ACC112 (cell line): ENCODE results near the gene NRARP.
"Not testable (repeated sequence)": the region's sequence is repeated elsewhere in the genome, so short reads cannot be mapped to it uniquely, and the experiment has no call there.

ENCODE experiments used
- H2AFZ ChIP-seq: fragments of 200-600 bp; sonication (generic); one replicate; pipeline ENCODE4 v1.6.0; 2017; ENCODE audit warnings: antibody characterized with exemption, low read length; ENCODE audit not compliant: unreplicated experiment
- H3K27ac ChIP-seq: fragments of 200-600 bp; sonication (generic); 2 replicates; pipeline ENCODE4 v1.5.1; 2014; ENCODE audit warnings: low read depth, mild to moderate bottlenecking, antibody characterized with exemption, low read length, moderate library complexity
- H3K27me3 ChIP-seq: fragments of 200-600 bp; sonication (generic); 2 replicates; pipeline ENCODE4 v1.6.1; 2014; ENCODE audit warnings: mild to moderate bottlenecking, antibody characterized with exemption, low read length, moderate library complexity, mixed read lengths; ENCODE audit not compliant: insufficient read depth
- H3K36me3 ChIP-seq: fragments of 200-600 bp; sonication (generic); 2 replicates; pipeline ENCODE4 v1.6.1; 2016; ENCODE audit warnings: mild to moderate bottlenecking, antibody characterized with exemption, low read length, moderate library complexity, mixed read lengths; ENCODE audit not compliant: insufficient read depth
- H3K4me1 ChIP-seq: fragments of 200-600 bp; sonication (generic); one replicate; pipeline ENCODE4 v1.6.1; 2016; ENCODE audit warnings: low read length, mixed read lengths; ENCODE audit not compliant: insufficient read depth, unreplicated experiment, control insufficient read depth
- H3K4me3 ChIP-seq: fragments of 200-600 bp; sonication (generic); 2 replicates; pipeline ENCODE4 v1.5.1; 2014; ENCODE audit warnings: mild to moderate bottlenecking, low read depth, low read length
- H3K79me2 ChIP-seq: fragments of 200-600 bp; sonication (generic); one replicate; pipeline ENCODE4 v1.6.0; 2016; ENCODE audit warnings: low read length; ENCODE audit not compliant: control insufficient read depth, unreplicated experiment, insufficient read depth

Gene NRARP

DNA sequence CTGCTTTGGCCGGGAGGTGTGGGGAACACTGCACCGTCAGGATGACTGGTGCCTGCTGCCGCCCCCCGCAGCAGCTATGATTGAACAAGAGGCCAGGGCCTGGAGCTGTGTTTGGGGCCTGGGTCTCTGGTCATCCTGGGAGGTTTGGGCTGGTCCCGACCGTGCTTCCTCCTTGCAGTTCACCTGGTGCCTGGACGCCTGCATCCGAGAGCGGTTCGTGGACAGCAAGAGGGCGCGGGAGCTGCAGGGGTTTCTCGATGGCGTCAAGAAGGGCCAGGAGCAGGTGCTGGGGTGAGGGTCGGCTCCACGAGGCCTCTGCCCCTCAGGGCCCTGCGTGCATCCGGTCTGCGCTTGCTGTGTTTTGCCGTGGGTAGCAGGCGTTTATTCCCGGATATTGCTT is 38.0 kb downstream of the NRARP start:
- H3K36me3 ChIP-seq: peaks cover 11% of the 10 kb centered on the region; the same call in 1 of the 2 replicates

DNA sequence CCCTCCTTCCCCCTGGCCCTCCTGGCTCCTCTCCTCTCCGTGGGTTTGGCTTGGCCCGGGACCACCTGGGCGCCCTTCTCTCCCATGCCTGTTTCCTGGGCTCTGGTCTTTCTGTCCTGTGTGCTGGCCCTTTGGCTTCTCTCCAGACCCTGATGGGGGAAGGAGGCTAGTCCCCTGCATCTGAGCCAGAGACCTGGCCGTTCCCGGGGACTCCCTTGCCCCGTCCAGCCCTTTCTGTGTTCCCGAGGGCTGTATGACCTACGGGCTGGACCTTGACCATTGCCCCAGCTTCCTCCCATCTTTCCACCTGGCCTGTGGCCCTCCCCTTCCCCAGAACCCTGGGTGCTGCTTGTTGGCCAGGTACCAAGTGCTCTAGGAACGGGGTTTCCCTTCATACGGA is 38.6 kb downstream of the NRARP start:
- H3K4me1 ChIP-seq: peaks cover 10% of the 10 kb centered on the region
- no peak overlapping the region for H3K4me3 ChIP-seq
- H3K79me2 ChIP-seq: no peaks in the 10 kb centered on the region
- no peaks in the 10 kb centered on the region for H3K27me3 ChIP-seq
- peaks cover 11% of the 10 kb centered on the region; the same call in 1 of the 2 replicates for H3K36me3 ChIP-seq
- no peak overlapping the region for H2AFZ ChIP-seq
- H3K27ac ChIP-seq: no peak overlapping the region

More for the DNA sequence above, 38.0 kb downstream of the NRARP start:
- Histone ChIP-seq H3K27ac (no peak overlapping the region), H2AFZ (no peak overlapping the region), H3K79me2 (peaks cover 1% of the 10 kb centered on the region), H3K4me3 (no peak overlapping the region), H3K4me1 (peaks cover 15% of the 10 kb centered on the region), H3K27me3 (no peaks in the 10 kb centered on the region)

DNA sequence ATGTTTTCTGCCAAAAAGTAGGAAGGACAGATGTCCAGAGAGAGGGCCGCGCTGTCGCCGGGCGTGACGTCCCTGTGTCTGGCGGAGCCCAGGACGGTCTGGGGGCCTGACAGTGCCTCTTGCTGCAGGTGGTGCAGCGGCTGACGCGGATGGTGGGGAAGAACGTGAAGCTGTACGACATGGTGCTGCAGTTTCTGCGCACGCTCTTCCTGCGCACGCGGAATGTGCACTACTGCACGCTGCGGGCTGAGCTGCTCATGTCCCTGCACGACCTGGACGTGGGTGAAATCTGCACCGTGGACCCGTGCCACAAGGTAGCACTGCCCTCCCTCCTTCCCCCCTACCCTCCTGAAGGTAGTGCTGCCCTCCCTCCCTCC is 39.2 kb downstream of the NRARP start:
- no peak overlapping the region for H3K27ac ChIP-seq
- H2AFZ ChIP-seq: no peak overlapping the region
- H3K79me2 ChIP-seq: no peaks in the 10 kb centered on the region
- no peaks in the 10 kb centered on the region for H3K27me3 ChIP-seq
- H3K36me3 ChIP-seq: peaks cover 11% of the 10 kb centered on the region; the same call in 1 of the 2 replicates
- H3K4me1 ChIP-seq: peaks cover 4% of the 10 kb centered on the region
- H3K4me3 ChIP-seq: no peak overlapping the region

DNA sequence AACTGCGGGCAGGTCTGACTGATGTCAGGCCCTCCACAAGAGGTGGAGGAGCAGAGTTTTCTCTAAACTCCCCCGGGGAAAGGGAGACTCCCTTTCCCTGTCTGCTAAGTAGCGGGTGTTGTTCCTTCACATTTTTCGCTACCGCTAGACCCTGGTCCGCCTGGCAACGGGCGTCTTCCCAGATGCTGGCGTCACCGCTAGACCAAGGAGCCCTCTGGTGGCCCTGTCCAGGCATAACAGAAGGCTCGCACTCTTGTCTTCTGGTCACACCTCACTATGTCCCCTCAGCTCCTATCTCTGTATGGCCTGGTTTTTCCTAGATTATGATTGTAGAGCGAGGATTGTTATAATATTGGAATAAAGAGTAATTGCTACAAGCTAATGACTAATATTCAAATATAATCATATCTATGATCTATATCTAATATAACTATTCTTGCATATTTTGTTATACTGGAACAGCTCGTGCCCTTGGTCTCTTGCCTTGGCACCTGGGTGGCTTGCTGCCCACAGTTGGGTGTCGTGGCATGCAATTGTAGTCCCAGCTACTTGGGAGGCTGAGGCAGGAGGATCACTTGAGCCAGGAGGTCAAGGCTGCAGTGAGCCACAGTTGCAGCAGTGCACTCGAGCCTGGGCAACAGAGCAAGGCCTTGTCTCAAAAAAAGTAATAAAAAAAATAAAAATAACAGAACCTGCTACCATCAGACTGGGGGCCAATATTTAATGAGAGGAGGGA is 39.7 kb downstream of the NRARP start:
- H3K27ac ChIP-seq, H3K4me1 ChIP-seq, H2AFZ ChIP-seq, H3K27me3 ChIP-seq, H3K79me2 ChIP-seq, H3K4me3 ChIP-seq: not testable (repeated sequence)
- H3K36me3 ChIP-seq: peaks cover 11% of the 10 kb centered on the region; the same call in 1 of the 2 replicates

DNA sequence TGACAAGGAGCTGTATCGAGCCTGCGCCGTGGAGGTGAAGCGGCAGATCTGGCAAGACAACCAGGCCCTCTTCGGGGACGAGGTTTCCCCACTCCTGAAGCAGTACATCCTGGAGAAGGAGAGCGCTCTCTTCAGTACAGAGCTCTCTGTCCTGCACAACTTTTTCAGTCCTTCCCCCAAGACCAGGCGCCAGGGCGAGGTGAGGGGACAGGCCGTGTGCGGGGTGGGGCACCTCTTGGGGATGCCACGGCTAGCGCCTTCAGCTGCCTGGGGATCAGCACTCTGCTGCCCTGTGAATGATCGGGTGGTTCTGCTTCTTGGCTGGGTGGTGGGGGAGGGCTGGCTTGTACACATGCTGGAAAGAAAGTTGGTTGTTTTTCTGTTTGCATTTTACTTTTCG is 45.2 kb downstream of the NRARP start:
- no peak overlapping the region for H2AFZ ChIP-seq
- H3K27ac ChIP-seq: no peak overlapping the region

DNA sequence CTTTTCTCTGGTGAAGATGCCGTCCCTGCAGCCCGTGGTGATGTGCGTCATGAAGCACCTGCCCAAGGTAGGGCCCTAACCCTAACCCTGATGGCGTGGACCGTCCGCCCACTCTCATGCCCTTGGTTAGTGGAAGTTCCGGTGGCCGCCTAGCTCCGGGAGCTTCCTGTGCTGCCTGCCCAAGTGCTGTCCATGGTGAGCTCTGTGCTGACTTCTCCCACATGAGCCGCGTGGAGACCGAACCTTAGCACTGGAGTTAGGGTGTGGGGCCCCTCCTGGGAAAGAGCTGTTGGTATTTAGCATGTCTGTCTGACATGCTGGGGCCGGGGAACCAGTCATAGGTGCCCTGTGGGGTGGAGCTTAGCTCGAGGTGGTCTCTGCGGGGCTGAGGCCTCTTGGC is 45.7 kb downstream of the NRARP start:
- H3K4me1 ChIP-seq: peaks cover 14% of the 10 kb centered on the region
- no peak overlapping the region for H2AFZ ChIP-seq
- H3K27me3 ChIP-seq: no peaks in the 10 kb centered on the region
- peak overlapping the region; percentile 83 for H3K4me3 ChIP-seq
- H3K36me3 ChIP-seq: peaks cover 6% of the 10 kb centered on the region; the same call in 1 of the 2 replicates
- H3K79me2 ChIP-seq: peaks cover 19% of the 10 kb centered on the region
- no peak overlapping the region for H3K27ac ChIP-seq

More for the DNA sequence above, 45.2 kb downstream of the NRARP start:
- Histone ChIP-seq H3K27me3 (no peaks in the 10 kb centered on the region), H3K36me3 (peaks cover 6% of the 10 kb centered on the region; the same call in 1 of the 2 replicates), H3K4me3 (peak overlapping the region; percentile 83), H3K79me2 (peaks cover 19% of the 10 kb centered on the region), H3K4me1 (peaks cover 14% of the 10 kb centered on the region)

DNA sequence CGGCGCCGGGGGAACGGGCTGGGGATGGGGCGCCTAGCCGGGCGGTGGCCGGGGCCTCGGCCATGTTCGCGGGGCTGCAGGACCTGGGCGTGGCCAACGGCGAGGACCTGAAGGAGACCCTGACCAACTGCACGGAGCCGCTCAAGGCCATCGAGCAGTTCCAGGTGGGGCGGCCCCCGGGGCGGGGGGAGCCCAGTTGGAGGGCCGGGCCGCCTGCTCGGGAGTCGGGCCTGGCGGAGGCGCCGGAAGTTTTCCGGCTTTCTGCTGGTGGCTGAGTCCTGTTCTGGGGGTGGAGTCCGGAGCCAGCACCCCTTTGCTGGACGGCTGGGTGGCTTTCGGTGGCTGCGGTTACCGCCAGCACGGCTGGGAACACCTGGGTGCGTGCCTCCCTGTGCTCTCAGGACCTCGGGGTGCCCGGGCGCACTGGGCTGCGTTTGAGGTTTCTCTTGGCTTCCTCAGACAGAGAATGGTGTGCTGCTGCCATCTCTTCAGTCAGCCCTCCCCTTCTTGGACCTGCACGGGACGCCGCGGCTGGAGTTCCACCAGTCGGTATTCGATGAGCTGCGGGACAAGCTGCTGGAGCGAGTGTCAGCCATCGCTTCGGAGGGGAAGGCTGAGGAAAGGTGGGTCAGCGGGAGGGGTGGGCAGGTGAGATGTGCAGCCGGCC is 46.5 kb downstream of the NRARP start:
- H3K79me2 ChIP-seq: peaks cover 19% of the 10 kb centered on the region
- H3K27me3 ChIP-seq: no peaks in the 10 kb centered on the region
- H3K4me1 ChIP-seq: peaks cover 14% of the 10 kb centered on the region
- peak overlapping the region; percentile 83 for H3K4me3 ChIP-seq
- peaks cover 6% of the 10 kb centered on the region; the same call in 1 of the 2 replicates for H3K36me3 ChIP-seq
- H3K27ac ChIP-seq: no peak overlapping the region
- peak overlapping the region; percentile 91 for H2AFZ ChIP-seq

DNA sequence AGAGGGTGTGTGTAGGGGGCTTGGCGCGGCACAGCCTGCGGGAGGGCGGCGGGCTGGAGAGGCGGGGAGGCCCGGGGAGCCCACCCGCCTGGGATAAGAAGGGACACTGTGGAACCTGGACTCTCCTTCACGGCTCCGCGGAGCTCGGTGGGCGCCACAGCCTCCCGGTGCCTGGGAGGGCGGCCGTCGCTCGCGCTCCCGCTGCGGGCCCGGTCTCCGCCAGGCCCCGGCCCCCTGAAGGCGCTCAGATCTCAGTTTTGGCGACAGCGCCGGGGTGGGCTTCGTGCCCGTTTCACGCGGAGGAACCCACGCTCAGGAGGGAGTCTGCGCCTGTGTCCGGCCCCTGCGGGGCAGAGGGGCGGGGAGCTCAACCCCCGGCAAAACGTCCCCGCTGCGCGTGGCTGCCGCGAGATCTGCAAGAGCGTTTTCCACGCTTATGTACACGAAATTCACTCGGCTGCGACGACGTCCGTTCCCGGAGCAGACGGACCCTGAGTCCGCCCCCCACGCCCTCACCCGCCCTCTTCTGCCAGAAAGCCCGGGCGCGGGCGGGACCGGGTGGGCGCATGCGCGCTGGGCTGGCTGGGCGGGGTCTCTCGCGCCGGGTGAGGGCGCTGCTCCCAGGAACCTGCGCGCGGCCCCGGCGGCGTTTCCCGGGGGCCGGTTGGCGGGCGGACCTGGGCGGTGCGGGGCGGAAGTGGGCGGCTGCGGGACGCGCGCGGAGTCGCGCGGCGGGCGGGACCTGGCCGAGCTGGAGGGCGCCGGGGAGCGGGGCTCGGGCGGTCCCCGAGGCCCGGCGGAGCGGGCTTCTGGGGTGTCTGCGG is 47.2 kb downstream of the NRARP start, which contains the start of gene NELFB:
NELFB (plus strand) TSS at position 704 of the 824 bp plus-strand sequence.
- H3K4me1 ChIP-seq: peaks cover 14% of the 10 kb centered on the region
- no peak within 1 kb of the TSS for H3K27ac ChIP-seq
- peaks cover 6% of the 10 kb centered on the region; the same call in 1 of the 2 replicates for H3K36me3 ChIP-seq
- H2AFZ ChIP-seq: peak within 1 kb of the TSS; percentile 98
- H3K27me3 ChIP-seq: no peaks in the 10 kb centered on the region
- H3K4me3 ChIP-seq: peak within 1 kb of the TSS; percentile 83
- peaks cover 19% of the 10 kb centered on the region for H3K79me2 ChIP-seq

DNA sequence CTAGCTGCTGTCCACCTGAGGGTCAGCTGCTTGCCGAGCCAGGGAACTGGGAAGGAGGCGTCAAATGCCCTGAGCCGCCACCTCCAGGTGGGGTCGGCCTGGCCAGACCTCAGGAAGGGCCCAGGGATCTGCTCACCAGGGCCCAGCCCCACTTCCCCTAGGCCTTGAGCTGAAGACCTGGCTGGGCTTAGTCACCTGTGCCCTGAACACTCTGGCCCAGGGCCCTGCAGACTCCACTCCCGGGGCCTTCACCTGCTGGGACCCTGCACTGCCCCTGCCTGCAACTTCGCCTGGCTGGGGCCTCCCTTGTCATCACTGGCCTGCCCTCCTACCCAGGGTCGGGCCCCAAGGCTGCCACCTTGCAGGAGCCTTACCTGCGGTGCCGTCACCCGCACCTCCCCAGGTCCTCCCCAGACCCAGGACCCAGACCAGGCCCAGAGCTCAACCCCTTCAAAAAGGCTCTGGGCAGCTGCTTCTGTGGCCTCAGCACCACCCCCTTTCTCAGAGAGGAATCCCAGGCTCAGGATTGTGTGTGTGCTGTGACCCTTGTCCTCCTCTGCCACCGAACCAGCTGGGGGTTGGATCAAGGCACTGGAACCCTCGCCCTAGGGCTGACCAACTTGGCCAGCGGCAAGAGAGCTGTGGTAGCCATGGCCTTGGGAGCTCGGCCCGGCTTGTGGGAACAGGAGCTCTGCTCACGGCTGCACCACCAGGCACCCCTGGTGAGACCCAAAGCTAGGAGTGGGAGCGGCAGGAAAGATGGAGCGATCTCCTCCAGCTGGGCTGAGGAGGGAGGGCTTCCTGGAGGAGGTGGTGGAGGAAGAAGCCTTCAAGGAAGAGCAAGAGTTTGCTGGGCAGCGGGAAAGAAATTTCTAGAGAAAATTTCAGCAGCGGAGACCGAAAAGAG is 48.1 kb downstream of the NRARP start:
- H3K36me3 ChIP-seq: peaks cover 6% of the 10 kb centered on the region; the same call in 1 of the 2 replicates
- peaks cover 14% of the 10 kb centered on the region for H3K4me1 ChIP-seq
- H3K27ac ChIP-seq: no peak overlapping the region
- H2AFZ ChIP-seq: peak overlapping the region; percentile 98
- H3K4me3 ChIP-seq: peak overlapping the region; percentile 83
- peaks cover 19% of the 10 kb centered on the region for H3K79me2 ChIP-seq
- H3K27me3 ChIP-seq: no peaks in the 10 kb centered on the region
